Frontal cortex (tissue), 4 donors: ENCODE results near the gene RBBP8NL. TPM values are rescaled to one million over a fixed set of nuclear protein-coding genes. Genes with fewer than 3 reads are reported as not detected.

Experiments used
- DNase-seq, 2 donors: peaks; one replicate each; pipeline ENCODE4 v3.0.0; 2012; ENCODE audit warnings: low spot score in 2 of 2
- FAIRE-seq: peaks from 2 replicates; lab custom pipeline; 2012; peaks lifted over from hg19 to GRCh38; lab: Jason Lieb, UNC
- total RNA-seq: library from RNA; depleted of rRNA; stranded (reverse); fragments of >200 nt; gene quantifications from one replicate; pipeline ENCODE4 v1.2.3, GENCODE V29; 2014
- donor health status: control.
- donor health status: control.
- donor health status: control.

Gene RBBP8NL
- total RNA-seq, 1 donor from 2014 or later: not detected

DNA sequence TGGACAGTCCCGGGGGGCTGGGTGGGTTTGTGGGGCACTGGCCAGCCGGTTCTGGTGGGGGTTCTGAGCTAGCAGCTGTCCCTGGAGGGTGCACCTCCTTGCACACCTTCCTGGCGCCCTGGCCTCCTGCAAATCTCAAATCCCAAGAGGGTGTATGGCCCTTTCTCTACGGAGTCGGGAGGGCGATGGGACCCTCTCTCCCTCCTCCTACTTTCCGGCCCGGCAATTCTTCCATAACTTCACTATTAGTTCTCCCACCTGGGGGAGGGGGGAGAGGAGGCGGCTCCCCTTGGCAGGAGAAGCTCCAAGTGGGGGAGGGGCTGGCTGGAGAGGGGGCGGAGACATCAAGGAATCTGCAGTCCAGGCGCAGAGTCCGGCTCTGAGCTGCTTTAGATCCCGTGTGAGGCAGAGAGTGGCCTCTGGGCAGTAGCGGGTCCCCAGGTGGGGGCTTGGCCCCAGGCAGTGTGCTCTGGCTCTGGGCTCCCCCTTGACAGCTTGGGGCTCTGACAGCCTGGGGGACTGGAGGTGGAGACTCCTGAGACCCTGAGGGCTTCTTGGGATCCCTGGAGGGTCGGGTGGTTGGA, 58.9 kb downstream of the RBBP8NL start:
- FAIRE-seq: no peak
- peak in 1 of 2 donors; percentile 55 for DNase-seq

GRCh38 chr20:62367633-62368391, 59.5 kb downstream of the RBBP8NL start:
- FAIRE-seq: no peak
- DNase-seq: peak in 1 of 2 donors; percentile 78

GRCh38 chr20:62367136-62367632, 60.2 kb downstream of the RBBP8NL start, which contains the start of gene LAMA5:
LAMA5 (minus strand) TSS chr20:62367312; CDS start chr20:62367245, 67 bp downstream.
- DNase-seq: peak; percentile 86

GRCh38 chr20:62366370-62367135, 60.8 kb downstream of the RBBP8NL start:
- no peak for FAIRE-seq
- peak; percentile 57 to 73 for DNase-seq

More at GRCh38 chr20:62367136-62367632, 60.2 kb downstream of the RBBP8NL start, which contains the start of gene LAMA5:
- no peak for FAIRE-seq

DNA sequence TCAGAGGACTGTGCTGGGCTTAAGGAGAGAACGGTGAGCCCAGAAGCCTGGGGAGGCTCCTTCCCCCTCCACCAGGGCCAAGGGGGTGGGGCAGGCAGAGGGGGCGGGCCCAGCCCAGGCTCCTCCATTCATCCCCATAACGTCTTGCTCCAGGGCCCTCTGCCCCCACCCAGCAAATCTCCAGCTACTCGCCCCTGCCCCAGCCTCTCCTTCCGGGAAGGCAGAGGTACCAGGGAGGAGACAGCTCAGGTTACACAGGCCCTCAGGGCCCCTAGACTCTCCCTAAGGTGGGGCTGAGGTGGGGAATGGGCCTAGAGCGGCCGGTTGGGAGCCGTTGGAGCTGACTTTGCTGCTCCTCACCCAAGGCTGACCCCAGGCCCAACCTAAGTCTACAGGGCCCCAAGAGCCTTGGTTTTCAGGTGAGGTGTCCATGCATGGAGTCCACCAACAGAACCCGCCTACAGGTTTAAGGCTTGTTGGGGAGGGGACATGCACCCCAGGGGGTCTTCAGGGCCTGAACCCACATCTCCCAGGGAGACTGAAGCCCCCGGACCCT, 61.4 kb downstream of the RBBP8NL start:
- no peak for DNase-seq
- no peak for FAIRE-seq

- DNase-seq (no peak), FAIRE-seq (no peak)
Measured at GRCh38 chr20:62364911-62365736, 62.2 kb downstream of the RBBP8NL start.

- no peak for FAIRE-seq
- no peak for DNase-seq
Measured at GRCh38 chr20:62363920-62364851, 63.2 kb downstream of the RBBP8NL start.

DNA sequence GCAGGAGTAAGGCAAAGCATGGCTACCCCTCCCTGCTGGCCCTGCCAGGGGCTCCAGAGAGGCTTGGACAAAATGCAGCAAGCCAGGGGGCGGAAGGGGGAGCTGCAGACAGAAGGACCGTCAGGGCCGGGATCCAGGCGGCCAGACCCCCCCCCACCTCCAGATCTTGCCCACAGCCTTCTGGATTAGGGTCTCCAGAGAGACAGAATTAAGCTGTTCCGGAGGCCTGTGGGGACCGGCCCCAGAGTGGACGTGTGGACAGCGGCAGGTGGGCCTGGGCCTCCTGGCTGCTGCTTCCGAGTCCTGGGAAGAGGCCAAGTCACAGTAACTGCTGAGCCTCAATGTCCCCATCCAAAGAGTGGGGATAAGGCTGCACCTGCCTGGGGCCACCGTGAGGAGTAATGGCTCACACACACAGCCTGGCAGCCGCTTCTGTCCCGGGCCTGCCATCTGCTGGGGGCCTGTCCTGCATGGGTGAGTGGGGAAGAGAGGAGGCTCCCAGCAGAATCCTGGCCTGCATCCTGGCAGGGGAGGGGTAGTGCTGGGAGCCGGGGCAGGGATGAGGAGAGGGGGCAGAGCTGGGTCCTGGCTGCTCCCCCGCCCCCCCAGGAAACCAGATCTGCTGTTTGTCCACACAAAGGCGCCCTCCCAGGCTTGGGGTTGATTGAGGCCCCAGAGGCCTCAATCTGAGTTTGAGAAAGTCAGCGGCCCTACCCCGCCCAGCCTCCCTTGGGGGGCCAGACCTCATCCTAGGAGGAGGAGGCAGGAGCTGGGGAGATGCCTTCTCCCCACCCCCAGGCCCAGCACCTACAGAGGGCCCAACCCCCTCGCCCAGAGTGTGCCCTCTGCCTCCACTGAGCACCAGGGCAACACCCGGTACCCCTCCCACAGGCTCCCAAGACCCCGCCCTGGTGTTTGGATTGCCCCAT, 64.1 kb downstream of the RBBP8NL start:
- FAIRE-seq (no peak), DNase-seq (no peak)

DNA sequence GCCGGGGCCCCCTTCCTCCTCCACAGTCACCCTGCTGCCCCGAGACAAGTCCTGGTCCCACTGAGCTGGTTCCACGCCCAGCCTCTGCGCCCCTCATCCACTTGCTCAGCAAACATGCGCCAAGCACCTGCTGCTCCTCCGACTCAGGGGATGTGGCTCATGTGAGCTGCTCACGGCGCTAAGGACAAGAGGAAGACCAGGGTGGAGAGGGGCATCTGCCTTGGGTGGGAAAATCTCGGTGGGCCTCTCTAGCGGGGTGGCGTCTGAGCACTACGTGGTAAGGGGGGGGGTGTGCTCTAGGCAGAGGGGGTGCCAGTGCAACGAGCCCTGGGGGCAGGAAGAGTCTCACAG, 64.8 kb downstream of the RBBP8NL start:
- DNase-seq (no peak), FAIRE-seq (no peak)

DNA sequence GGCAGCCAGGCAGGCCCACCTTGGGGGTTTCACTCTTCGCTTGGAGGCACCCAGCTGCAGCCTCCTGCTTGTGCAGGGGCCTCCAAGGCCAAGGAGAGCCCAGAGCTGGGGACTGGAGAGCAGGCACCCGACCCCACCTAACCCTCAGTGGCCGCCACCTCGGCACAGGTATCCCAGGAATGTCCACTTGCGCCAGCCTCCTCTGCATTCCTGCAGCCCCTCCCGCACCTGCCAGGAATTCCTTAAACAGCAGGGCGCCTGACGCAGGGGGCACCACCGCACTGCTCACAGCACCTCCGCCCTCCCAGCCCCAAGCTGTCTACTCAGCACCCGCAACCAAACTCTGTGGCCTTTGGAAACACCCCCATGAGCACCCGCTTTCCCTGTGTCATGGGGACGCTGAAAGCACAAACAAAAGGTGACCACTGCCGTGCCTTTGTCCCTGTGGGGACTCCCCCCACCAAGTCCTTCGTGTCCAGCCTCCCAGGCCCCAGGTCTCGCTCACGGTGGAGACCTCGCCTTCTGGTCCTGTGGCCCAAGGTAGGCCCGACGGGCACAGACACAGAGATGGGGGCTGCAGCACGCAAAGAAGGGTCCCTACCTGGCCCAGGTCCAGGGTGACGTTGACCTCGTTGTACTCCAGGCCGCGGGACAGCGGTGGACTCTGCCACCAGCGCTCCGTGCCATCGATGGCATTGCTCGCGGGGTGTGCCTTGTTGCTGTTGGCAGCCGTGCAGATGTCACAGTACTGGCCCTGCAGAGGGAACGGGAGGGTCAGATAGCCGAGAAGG, 65.3 kb downstream of the RBBP8NL start:
- DNase-seq: no peak
- no peak for FAIRE-seq

DNA sequence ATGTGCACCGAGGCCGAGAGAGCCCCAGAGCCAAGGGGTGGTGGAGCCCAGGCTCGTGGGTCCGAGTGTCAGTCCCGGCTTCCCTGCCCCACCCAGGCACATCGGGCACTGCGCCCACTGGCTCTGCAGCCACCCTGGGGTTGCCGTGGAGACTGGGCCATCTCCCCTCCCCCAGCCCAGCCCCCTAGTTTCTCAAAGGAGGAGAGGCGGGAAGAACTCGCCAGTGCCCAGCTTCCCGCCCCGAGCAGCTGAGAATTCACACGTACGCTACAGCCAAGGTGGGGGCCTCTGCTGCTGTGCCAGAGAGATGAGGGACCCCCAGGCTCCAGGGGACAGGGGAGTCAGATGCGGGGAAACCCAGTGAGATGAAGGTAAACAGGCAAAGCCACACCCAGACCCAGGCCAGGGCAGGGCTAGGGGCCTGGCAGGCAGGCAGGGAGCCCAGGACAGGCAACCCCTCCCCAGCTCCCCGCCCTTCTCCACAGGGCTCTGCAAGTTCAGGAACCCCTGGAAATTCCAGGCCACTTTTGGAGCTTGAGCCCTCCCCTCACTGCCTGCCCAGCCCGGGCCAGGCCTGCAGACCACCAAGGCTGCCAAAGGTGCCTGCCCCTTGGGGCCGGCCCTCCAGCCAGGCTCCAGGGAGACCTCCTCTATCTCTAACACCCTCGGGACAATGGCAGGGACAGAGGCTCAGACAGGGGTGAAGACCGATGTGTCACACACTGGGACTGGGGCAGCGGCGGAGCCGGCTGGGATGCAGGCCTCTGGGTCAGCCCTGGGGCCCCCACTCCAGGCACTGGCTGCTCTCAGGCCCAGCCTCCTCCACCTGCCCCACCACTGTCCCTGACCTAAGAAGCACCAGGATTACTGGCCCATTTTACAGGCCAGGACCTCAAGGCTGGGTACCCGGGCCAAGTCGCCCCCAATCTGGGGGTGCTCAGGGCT, 66.2 kb downstream of the RBBP8NL start:
- FAIRE-seq (no peak), DNase-seq (no peak)
